Mesenteric fat pad (tissue), 1 donor: ENCODE results near the gene MAST2. TPM values are rescaled to one million over a fixed set of nuclear protein-coding genes. Genes with fewer than 3 reads are reported as not detected.
"Not testable (repeated sequence)": the region's sequence is repeated elsewhere in the genome, so short reads cannot be mapped to it uniquely, and the experiment has no call there.

Source experiments
- DNase-seq: peaks from one replicate; pipeline ENCODE4 v3.0.0-alpha.2; 2020; ENCODE audit warnings: low spot score
- long read RNA-seq: library from polyadenylated mRNA; unstranded; transcript quantifications from one replicate; pipeline ENCODE4 v2.0.0, GENCODE V29; 2020
- total RNA-seq: library from RNA; stranded (reverse); fragmentation: NEBNext Ultra II Directional; extraction: Animal tissue kit (Norgen Biotek cat#: 25700); gene quantifications from one replicate; pipeline ENCODE4 v1.2.1, GENCODE V29; 2021
- donor health status: DM: yes; HTN: yes; CAD: no.

MAST2 gene
- total RNA-seq: 24.8 TPM
- long read RNA-seq, partial matches to known transcripts: 4 of 47 reads
- long read RNA-seq, other reads (novel, unspliced or antisense): 43 of 47 reads

DNA sequence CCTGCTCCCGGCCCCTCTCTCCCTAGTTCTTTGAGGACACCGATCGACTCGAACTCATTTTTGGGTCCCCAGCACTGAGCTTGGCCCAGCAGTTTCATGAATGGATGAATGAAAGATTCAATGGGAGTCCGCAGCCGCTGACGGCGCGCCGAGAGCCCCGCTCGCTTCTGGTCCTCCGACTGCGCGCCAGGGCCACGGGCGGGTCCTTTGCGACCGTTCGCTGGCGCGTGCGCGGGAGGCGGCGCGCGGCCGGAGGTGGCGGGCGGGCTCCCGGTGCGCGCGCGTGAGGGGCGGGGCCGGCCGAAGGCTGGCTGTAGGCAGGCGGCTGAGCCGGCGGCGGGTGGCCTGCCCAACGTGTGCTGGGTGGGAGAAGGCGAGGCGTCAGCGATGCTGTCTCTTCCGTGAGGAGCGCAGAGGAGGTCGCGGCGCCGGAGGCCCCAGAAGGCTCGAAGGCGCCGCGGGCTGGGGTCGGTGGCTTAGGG lies at the start of gene MAST2:
Gene MAST2 (plus strand): TSS at position 314 of the 482 bp plus-strand sequence. CDS start 284 bp downstream, outside the sequence.
- DNase-seq: peak; percentile 97

DNA sequence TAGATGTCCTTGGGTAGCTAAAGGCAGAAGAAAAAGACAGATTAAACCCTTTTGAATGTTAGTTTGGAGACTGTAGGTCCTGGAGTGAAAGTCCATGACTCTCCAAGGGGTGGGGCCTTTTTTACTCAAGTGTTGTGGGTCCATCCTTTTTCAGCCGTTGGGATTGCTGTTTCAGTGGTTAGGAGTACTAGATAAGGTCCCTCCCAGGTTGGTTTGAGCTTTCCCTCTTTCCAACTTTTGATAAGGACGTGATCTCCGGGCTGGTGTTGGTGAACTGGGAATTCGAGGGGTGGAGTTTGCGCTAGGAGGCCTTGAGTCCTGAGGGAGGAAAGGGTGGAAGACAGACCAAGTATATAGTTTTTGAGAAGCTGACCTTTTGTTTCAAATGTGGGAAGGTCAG lies 47.7 kb upstream of the MAST2 start:
- DNase-seq: no peak

DNA sequence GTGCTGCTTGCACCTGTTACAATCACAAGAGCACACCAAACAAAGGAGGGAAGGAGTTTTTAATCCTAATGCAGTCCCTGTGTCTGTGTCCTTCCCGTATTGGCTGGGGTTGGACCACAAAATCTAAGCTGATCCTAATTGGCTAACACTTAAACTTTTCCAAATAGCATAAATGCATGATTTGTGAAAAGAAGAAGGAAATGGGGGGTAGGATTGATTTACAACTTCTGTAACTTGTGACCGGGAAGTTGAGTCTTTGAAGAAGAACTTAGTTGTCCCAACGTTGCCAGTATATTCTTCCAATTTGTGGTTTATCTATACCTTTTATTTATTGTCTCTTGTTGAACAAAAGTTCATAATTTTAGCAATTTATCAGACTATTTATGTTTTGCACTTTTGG lies 41.1 kb upstream of the MAST2 start:
- DNase-seq: no peak

GRCh38 chr1:45765999-45766792 lies 37.2 kb upstream of the MAST2 start:
- no peak for DNase-seq

GRCh38 chr1:45767035-45767434 lies 36.4 kb upstream of the MAST2 start:
- no peak for DNase-seq

DNA sequence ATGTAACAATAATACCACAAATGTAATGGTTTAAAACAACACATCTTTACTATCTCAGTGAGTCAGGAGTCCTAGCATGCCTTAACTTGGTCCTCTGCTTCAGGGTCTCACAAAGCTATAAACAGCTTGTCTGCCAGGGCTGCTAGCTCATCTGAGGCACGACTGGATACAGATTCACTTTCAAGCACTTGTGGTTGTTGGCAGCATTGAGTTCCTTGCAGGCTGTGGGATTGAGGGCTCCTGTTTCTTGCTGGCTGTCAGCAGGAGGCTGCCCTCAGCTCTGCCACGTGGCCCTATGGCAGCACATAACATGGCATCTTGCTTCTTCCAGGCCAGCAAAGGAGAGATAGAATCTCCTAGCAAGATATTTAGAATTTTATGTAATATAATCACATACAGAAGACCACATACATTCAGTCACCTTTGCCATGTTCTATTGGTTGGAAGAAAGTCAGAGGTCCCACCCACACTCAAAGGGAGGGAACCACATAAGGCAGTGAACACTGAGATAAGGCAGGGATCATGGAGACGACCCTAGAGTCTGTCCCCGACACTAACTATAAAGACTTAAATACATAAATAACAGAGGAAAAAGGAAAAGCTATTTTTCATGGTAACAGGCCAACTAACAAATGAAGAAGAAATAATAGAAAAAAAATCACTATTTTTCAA lies 34.0 kb upstream of the MAST2 start:
- no peak for DNase-seq

DNA sequence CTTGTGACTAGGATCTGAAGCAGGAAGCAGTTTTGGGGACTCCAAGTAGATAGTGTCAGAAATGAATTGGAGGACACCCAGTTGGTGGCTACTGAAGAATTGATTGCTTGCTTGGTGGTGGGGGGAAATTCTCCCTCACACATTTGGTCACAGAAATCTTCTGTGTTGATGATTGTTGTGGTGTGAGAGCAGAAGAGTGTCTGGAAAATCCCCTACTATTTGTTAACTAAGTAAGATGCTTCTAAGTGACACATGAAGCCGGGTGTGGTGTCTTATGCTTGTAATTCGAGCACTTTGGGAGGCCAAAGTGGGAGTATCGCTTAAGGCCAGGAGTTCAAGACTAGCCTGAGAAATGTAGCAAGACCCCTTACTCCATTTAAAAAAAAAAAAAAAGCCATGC lies 30.4 kb upstream of the MAST2 start:
- no peak for DNase-seq

DNA sequence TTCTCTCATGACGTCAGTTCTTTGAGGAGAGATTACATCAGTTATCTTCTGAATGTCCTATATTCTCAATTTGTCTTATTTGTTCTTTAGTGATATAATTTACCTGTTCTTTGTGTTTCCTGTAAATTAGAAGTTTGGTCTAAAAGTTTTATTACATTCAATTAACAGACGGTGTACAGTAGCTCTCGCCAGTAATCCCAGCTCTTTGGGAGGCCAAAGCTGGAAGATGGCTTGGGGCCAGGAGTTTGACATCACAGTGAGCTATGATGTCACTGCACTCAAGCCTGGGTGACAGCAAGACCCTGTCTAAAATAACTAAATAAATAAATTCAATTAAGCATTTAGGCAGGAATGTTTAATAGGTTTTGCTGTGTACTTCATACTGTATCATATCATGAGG lies 27.6 kb upstream of the MAST2 start:
- DNase-seq: no peak

GRCh38 chr1:45785583-45785982 lies 17.8 kb upstream of the MAST2 start:
- no peak for DNase-seq

DNA sequence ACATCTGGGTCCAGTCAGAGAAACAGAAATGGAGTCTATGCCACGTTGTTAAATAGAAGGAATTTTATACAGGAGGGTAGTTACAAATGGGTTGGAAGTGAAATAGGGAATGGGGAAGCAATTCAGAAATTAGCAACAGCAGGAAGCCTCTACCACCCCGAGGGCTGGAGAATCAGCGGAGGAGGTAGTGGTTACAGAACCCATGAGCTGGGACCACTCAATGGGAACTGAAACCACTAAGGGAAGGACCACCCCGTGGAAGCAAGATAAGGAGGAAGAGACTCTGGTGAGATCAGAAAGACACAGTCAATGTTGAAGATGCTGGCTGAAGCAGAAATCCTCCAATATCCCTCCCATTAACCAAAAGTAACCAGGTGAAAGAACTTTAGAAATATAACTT lies 15.5 kb upstream of the MAST2 start:
- no peak for DNase-seq

DNA sequence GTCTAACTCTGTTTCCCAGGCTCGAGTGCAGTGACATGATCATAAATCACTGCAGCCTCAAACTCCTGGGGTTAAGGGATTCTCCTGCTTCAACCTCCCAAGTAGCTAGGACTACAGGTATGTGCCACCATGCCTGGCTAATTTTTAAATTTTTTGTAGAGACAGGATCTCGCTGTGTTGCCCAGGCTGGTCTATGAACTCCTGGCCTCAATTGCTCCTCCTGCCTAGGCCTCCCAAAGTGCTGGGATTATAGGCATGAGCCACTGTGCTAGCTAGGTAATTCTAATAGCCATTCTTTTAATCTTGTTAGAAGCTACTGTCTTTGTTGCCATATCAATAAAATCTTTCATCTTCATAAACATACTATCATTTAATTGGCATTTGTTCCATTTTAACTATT lies 13.8 kb upstream of the MAST2 start:
- no peak for DNase-seq

- no peak for DNase-seq
Measured at GRCh38 chr1:45792744-45793143, 10.7 kb upstream of the MAST2 start.

DNA sequence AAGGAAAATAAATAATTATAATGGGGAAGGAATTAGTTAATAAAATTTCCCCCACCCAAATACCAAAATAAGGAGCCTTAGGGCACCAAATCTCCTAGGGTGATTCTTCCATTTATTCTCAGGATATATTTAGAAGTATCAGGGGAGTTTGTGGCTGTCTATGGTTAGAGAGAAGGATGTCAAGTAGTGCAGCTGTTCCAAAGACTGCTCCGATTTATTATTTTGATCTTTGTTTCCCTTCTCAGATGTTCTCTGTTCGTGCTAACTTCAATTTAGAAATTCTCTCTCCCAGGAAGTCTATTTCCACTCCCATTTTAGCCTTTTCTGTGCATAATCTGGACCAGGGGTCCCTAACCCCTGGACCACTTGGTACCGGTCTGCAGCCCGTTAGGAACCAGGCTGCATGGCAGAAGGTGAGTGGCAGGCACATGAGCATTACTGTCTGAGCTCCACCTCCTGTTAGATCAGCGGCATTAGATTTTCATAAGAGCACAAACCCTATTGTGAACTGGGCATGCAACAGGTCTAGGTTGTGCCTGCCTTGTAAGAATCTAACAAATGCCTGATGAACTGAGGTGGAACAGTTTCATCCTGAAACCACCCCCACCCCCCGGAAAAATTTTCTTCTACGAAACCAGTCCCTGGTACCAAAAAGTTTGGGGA lies 9.3 kb upstream of the MAST2 start:
- DNase-seq: no peak

GRCh38 chr1:45796381-45796780 lies 7.0 kb upstream of the MAST2 start:
- DNase-seq: no peak

DNA sequence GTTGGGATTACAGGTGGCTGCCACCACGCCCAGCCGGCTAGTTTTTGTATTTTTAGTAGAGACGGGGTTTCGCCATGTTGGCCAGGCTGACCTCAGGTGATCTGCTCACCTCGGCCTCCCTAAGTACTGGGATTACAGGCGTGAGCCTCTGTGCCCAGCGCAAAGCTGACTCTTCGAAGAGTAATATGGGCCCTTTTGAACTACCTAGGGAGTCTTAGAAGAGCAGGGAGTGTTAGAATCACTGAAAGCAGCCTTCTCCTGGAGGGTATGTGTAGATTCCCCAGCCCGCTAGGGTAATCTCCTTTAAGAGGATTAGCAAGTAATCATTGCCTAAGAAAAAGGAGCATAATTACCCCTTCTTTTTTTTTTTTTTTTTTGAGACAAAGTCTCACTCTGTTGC lies 6.5 kb upstream of the MAST2 start:
- DNase-seq: no peak

- no peak for DNase-seq
Measured at GRCh38 chr1:45800899-45801298, 2.5 kb upstream of the MAST2 start.

DNA sequence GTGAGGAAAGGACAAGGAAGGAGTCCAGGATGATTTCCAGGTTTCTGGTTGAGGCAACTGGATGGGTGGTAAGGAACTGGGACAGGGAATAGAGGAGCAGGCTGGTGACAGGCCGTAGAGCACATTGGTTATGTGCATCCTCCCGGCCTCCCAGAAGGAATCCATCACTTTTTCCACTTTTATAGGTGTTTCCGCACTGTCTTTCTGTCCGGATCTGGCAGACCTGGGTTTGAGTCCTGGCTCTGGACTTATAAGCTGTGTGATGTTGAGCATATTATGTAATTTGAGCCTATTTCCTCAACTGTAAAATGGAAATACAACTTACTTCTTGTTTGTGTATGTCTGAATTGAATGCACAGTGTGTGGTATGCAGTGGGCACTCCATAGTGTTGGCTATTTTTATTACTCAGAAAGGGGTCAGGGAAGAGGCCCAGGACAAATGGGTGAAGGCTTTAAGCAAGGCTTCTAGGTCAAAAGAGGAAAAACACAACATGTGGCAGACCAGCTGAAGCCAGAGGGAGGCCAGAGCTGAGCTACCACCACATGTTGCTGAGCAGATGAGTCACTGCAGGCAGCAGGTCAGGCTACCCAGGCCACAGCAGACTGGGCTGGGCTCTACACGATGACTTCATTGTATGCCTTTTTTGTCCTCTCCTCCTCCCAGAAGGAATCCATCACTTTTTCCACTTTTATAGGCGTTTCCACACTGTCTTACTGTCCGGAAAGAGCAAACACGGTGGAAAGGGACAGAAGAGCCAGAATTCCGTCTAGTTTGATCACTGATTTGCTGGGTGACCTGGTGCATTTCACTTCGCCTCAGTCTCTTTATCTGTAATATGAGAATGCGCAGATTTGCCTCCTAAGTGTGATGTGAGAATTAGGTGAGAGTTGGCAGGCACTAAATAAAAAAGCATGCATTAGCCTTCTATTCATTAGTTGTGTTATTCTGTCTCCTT lies 791 bp upstream of the MAST2 start:
- no peak for DNase-seq

- DNase-seq: not testable (repeated sequence)
Measured at GRCh38 chr1:45803781-45804668, 613 bp downstream of the MAST2 start.

DNA sequence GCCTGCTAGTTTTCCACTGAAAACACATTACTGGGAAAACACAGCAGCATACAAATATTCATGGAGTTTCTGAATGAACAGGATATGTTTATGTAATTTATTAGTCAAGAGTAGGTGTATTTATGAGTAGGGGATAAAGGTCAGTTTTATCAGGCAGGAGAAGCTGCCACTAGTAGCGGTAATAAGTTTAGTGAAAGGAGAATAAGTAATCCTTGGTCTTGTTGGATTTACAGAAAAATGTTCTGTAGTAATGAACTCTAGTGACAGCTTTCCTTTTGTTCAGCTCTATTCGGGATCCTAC lies 1.2 kb downstream of the MAST2 start:
- no peak for DNase-seq

- no peak for DNase-seq
Measured at GRCh38 chr1:45806129-45806528, 2.7 kb downstream of the MAST2 start.
